ENCODE results near the gene RAB11FIP5. TPM values are rescaled to one million over a fixed set of nuclear protein-coding genes. Genes with fewer than 3 reads are reported as not detected.

Gene RAB11FIP5
- total RNA-seq, 4 donors from 2014 or later: 27.1 to 35.3 (median 33.7) TPM

DNA sequence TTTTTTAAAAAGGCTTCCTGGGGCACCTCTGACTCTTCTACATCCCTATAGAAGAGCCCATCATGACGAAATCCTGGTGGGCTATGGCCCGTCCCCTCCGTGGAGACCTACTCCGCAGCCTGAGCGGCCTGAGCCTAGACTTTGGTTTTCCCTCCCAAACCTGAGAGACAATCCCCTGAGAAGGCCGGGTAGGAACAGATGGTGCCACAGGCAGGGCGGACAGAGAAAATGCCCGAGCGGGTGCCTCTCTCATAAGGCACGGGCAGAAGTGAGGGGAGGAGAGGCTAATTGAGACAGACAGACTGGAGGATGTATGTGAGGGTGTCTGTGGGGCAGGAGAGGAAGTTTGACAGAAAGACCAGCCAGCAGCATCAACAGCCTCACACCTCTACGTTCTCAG is 21.1 kb downstream of the RAB11FIP5 start:
- TF ChIP-seq, protein P1, sequence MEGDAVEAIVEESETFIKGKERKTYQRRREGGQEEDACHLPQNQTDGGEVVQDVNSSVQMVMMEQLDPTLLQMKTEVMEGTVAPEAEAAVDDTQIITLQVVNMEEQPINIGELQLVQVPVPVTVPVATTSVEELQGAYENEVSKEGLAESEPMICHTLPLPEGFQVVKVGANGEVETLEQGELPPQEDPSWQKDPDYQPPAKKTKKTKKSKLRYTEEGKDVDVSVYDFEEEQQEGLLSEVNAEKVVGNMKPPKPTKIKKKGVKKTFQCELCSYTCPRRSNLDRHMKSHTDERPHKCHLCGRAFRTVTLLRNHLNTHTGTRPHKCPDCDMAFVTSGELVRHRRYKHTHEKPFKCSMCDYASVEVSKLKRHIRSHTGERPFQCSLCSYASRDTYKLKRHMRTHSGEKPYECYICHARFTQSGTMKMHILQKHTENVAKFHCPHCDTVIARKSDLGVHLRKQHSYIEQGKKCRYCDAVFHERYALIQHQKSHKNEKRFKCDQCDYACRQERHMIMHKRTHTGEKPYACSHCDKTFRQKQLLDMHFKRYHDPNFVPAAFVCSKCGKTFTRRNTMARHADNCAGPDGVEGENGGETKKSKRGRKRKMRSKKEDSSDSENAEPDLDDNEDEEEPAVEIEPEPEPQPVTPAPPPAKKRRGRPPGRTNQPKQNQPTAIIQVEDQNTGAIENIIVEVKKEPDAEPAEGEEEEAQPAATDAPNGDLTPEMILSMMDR (IDR thresholded peaks at IDR 0.05 in 4 of 5, conservative IDR thresholded peaks at IDR 0.05 in 1 of 5): no peak
- no peak for TF ChIP-seq POLR2A (IDR thresholded peaks at IDR 0.05)
- Histone ChIP-seq H3K4me3 (no peak overlapping the region), H3K4me1 (peaks cover 16 to 19% of the 10 kb centered on the region in 2 donors), H3K27ac (no peak overlapping the region), H3K27me3 (no peaks in the 10 kb centered on the region), H3K36me3 (peaks cover 0 to 18% of the 10 kb centered on the region in 2 donors), H3K9me3 (no peaks in the 10 kb centered on the region)
- intact Hi-C loops (cut with DNase I; ENCODE audit: low total_unique reads) (no loop called here), in situ Hi-C loops (cut with MboI; ENCODE audit: low sequenced_read_pairs in 4 of 4) (no loop called here)
- ATAC-seq (no peak), DNase-seq (no peak)

GRCh38 chr2:73091164-73091563 is 21.6 kb downstream of the RAB11FIP5 start:
- in situ Hi-C loops (cut with MboI; ENCODE audit: low sequenced_read_pairs in 4 of 4) (no loop called here), intact Hi-C loops (cut with DNase I; ENCODE audit: low total_unique reads) (no loop called here)
- TF ChIP-seq, protein P1 (IDR thresholded peaks at IDR 0.05 in 4 of 5, conservative IDR thresholded peaks at IDR 0.05 in 1 of 5): no peak
- TF ChIP-seq POLR2A (IDR thresholded peaks at IDR 0.05): no peak
- no peak overlapping the region for H3K4me3 ChIP-seq
- no peak for DNase-seq
- no peaks in the 10 kb centered on the region for H3K27me3 ChIP-seq
- H3K27ac ChIP-seq: no peak overlapping the region
- ATAC-seq: no peak
- H3K4me1 ChIP-seq: peaks cover 16 to 19% of the 10 kb centered on the region in 2 donors
- peaks cover 0 to 18% of the 10 kb centered on the region in 2 donors for H3K36me3 ChIP-seq
- H3K9me3 ChIP-seq: no peaks in the 10 kb centered on the region

DNA sequence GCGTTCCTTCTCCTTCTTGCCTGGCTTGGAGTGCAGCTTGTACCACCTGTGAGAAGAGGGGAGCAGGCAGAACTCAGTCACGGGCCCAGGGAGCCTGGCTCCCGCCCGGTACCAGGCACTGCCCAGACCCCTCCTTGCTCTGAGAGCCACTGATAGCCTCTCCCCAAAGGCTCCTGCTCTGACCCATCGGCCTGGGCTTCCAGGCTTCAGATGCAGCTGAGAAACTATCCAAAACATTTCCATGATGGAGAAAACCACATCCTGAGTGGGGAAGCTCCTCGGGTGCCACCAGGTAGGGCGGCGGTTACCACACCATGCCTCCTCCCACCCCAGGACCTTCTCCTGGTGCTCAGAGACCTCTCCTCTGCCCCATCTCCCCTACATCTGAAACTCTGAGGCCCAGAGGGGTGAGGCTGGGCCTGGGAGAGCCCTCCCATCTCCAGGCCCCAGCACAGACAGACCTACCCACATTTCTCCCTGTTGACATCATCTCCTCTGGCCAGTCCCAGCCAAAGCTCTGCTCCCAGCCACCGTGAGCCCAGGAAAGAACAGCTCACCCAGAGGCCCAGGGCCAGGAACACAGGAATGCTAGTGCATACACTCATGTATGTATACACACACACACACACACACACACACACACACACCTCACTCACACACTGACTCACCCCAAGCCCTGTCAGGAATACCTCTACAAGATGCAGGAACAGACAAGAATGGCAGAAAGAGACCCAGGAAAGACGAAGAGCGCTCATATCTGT is 23.3 kb downstream of the RAB11FIP5 start:
- no peaks in the 10 kb centered on the region for H3K27me3 ChIP-seq
- no peak overlapping the region for H3K27ac ChIP-seq
- H3K4me3 ChIP-seq: no peak overlapping the region
- in situ Hi-C loops (cut with MboI; ENCODE audit: low sequenced_read_pairs in 4 of 4): loop anchor here in 3 of 4 donors (5.0 kb wide), 2 partner anchors 68 to 73 kb away; no protein-coding TSS in a partner anchor
- peaks cover 0 to 18% of the 10 kb centered on the region in 2 donors for H3K36me3 ChIP-seq
- H3K4me1 ChIP-seq: peaks cover 16 to 19% of the 10 kb centered on the region in 2 donors
- DNase-seq (no peak), ATAC-seq (no peak)
- H3K9me3 ChIP-seq: no peaks in the 10 kb centered on the region
- no peak for TF ChIP-seq POLR2A (IDR thresholded peaks at IDR 0.05)
- TF ChIP-seq, protein P1 (IDR thresholded peaks at IDR 0.05 in 4 of 5, conservative IDR thresholded peaks at IDR 0.05 in 1 of 5): no peak
- intact Hi-C loops (cut with DNase I; ENCODE audit: low total_unique reads): no loop called here

GRCh38 chr2:73088703-73089102 is 24.0 kb downstream of the RAB11FIP5 start:
- Histone ChIP-seq H3K4me3 (no peak overlapping the region), H3K27me3 (no peaks in the 10 kb centered on the region), H3K9me3 (no peaks in the 10 kb centered on the region), H3K36me3 (peaks cover 0 to 18% of the 10 kb centered on the region in 2 donors), H3K27ac (no peak overlapping the region), H3K4me1 (peaks cover 10 to 12% of the 10 kb centered on the region in 2 donors)
- no peak for DNase-seq
- intact Hi-C loops (cut with DNase I; ENCODE audit: low total_unique reads): no loop called here
- TF ChIP-seq, protein P1 (IDR thresholded peaks at IDR 0.05 in 4 of 5, conservative IDR thresholded peaks at IDR 0.05 in 1 of 5): no peak
- no peak for TF ChIP-seq POLR2A (IDR thresholded peaks at IDR 0.05)
- in situ Hi-C loops (cut with MboI; ENCODE audit: low sequenced_read_pairs in 4 of 4): loop anchor here in 3 of 4 donors (5.0 kb wide), 2 partner anchors 69 to 74 kb away; no protein-coding TSS in a partner anchor
- no peak for ATAC-seq
